ENCODE data around the gene FOXK1.
"Not testable (repeated sequence)": the region's sequence is repeated elsewhere in the genome, so short reads cannot be mapped to it uniquely, and the experiment has no call there.

FOXK1 gene

DNA sequence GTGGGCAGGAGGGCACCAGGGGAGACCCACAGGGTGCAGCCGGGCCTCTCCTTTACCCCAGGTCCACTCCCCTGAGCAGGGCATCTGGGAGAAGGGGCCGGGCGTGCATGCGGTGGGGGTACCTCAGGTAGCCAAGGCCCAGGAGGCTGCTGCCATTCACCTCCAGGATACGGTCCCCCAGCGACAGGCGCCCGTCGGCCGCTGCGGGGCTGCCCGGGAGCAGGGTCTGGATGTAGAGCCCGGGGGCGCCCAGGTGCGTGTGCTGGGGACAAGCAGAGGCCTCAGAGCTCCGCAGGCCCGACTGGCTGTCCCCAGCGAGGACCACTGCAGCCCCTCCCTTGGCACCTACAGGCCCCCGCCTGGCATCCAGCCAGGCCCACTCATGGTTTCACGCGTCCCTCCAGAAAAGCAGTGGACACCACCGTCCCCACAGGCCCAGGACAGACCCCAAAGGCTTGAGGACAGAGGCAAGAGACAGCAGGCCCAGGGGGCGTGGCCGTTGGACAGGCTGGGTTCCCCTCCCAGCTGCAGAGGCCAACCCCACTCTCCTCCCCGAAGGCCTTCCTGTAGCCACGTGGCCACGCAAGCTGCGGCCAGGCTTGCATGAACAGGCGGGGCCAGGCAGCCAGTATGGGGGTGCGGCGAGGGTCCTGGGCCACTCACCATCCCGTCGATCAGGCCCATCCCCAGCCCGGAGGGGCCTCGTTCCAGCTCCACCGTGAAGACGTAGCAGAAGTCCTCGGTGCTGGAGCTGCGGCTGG lies 117.6 kb downstream of the FOXK1 start:
- no peak overlapping the region for H3K4me3 ChIP-seq (replicated peaks; ENCODE audit: insufficient read depth, low read length)
- TF ChIP-seq SPI1 (IDR thresholded peaks at IDR 0.05; ENCODE audit: borderline replicate concordance, low read depth) (no peak), POLR2AphosphoS5 (IDR thresholded peaks at IDR 0.05; ENCODE audit: low read depth) (no peak)
- H3K27ac ChIP-seq (replicated peaks): no peak overlapping the region
- DNase-seq (ENCODE audit: low read depth in 1 of 2, low spot score in 1 of 2): no peak
- H3K27me3 ChIP-seq (ENCODE audit: insufficient read depth, poor library complexity, severe bottlenecking): no peaks in the 10 kb centered on the region

DNA sequence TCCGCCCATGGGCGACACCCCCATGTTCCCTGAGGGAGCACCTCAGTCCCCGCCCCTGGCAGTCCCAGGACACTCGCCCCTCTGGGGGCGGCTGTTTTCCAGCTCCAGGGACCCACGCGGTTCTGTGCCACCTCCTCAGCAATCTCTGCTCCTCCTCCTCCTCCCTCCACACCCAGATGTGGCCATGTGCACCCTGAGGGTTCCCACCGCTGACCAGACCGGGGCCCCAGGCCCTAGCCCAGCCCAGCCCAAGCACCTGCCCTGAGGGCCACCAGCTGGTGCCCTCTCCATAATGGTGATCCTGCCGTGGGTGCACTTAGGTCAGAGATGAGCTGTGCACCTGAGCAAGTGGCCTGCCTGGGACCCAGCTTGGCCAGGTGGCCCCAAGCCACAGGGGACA lies 118.4 kb downstream of the FOXK1 start:
- H3K4me3 ChIP-seq (replicated peaks; ENCODE audit: insufficient read depth, low read length): no peak overlapping the region
- TF ChIP-seq, protein P1, sequence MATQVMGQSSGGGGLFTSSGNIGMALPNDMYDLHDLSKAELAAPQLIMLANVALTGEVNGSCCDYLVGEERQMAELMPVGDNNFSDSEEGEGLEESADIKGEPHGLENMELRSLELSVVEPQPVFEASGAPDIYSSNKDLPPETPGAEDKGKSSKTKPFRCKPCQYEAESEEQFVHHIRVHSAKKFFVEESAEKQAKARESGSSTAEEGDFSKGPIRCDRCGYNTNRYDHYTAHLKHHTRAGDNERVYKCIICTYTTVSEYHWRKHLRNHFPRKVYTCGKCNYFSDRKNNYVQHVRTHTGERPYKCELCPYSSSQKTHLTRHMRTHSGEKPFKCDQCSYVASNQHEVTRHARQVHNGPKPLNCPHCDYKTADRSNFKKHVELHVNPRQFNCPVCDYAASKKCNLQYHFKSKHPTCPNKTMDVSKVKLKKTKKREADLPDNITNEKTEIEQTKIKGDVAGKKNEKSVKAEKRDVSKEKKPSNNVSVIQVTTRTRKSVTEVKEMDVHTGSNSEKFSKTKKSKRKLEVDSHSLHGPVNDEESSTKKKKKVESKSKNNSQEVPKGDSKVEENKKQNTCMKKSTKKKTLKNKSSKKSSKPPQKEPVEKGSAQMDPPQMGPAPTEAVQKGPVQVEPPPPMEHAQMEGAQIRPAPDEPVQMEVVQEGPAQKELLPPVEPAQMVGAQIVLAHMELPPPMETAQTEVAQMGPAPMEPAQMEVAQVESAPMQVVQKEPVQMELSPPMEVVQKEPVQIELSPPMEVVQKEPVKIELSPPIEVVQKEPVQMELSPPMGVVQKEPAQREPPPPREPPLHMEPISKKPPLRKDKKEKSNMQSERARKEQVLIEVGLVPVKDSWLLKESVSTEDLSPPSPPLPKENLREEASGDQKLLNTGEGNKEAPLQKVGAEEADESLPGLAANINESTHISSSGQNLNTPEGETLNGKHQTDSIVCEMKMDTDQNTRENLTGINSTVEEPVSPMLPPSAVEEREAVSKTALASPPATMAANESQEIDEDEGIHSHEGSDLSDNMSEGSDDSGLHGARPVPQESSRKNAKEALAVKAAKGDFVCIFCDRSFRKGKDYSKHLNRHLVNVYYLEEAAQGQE (IDR thresholded peaks at IDR 0.05; ENCODE audit: insufficient replicate concordance, low read depth): no peak
- TF ChIP-seq GABPA (IDR thresholded peaks at IDR 0.05; ENCODE audit: low read depth): no peak
- H3K27ac ChIP-seq (replicated peaks): no peak overlapping the region
- no peak for DNase-seq (ENCODE audit: low read depth in 1 of 2, low spot score in 1 of 2)
- H3K27me3 ChIP-seq (ENCODE audit: insufficient read depth, poor library complexity, severe bottlenecking): no peaks in the 10 kb centered on the region

DNA sequence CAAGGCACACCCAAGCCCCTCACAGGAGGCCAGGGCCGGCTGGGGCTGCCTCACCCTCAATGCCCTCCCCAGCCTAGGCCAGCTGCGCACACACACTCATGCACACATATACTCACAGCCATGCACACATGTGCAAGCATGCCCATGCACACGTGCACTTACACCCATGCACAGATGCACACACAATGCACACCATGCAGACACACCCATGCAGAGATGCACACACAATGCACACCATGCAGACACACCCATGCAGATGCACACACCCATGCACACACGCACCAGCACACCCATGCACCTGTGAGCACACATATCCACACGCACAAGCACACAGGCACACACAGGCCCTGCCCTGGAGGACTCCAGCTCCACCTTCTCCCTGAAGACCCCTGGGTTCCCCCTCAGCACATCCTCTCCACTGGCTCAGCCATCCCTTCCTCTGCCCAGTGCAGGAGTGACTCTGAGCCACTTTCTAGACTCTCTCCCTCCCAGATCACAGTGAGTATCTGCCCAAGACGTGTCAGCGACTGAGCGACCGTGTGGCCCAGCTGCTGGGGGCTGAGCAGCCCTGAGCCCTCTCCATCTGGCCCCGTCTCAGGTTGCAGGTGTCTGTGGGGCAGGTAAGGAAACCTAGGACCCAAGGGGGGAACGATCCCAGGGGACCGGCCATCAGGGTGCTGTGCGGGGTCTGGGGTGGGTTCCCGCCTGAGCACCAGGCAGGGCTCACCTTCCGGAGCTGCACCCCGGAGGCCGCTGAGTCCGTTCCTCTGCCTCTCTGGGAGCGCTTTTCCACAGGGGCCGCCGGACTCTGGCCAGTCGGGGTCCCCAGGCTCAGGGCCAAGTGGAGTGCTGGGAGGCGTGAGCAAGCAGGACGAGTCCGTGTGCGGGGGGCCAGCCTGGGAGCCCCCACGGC lies 119.1 kb downstream of the FOXK1 start:
- Histone ChIP-seq H3K4me3 (replicated peaks; ENCODE audit: insufficient read depth, low read length) (no peak overlapping the region), H3K27ac (replicated peaks) (no peak overlapping the region), H3K27me3 (ENCODE audit: insufficient read depth, poor library complexity, severe bottlenecking) (peaks cover 3% of the 10 kb centered on the region)
- DNase-seq (ENCODE audit: low read depth in 1 of 2, low spot score in 1 of 2): no peak
- TF ChIP-seq POLR2AphosphoS5 (IDR thresholded peaks at IDR 0.05; ENCODE audit: low read depth): no peak
- no peak for TF ChIP-seq SPI1 (IDR thresholded peaks at IDR 0.05; ENCODE audit: borderline replicate concordance, low read depth)
- TF ChIP-seq GABPA (IDR thresholded peaks at IDR 0.05; ENCODE audit: low read depth): no peak
- TF ChIP-seq, protein P1 (IDR thresholded peaks at IDR 0.05; ENCODE audit: insufficient replicate concordance, low read depth): no peak
- TF ChIP-seq, protein P2, sequence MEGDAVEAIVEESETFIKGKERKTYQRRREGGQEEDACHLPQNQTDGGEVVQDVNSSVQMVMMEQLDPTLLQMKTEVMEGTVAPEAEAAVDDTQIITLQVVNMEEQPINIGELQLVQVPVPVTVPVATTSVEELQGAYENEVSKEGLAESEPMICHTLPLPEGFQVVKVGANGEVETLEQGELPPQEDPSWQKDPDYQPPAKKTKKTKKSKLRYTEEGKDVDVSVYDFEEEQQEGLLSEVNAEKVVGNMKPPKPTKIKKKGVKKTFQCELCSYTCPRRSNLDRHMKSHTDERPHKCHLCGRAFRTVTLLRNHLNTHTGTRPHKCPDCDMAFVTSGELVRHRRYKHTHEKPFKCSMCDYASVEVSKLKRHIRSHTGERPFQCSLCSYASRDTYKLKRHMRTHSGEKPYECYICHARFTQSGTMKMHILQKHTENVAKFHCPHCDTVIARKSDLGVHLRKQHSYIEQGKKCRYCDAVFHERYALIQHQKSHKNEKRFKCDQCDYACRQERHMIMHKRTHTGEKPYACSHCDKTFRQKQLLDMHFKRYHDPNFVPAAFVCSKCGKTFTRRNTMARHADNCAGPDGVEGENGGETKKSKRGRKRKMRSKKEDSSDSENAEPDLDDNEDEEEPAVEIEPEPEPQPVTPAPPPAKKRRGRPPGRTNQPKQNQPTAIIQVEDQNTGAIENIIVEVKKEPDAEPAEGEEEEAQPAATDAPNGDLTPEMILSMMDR (IDR thresholded peaks at IDR 0.05; ENCODE audit: insufficient read depth, low read length): no peak

DNA sequence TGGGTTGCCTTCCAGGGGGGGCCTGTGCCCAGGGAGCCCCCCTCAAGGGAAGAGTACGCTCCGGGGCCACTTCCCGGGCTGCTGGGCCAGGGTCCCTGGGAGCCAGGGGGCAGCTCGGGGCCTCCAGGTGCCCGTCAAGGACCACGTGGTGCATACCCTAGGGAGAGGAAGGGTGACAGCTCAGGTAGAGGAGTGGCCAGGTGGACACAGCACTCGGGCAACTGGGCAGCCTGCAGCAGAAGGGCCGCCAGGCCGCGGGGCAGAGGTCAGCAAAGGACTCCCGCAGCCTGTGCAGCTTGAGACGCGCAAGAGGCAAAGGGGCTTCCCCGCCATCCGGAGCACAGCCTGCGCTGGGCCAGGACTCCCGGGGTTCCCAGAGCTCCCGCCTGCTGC lies 119.7 kb downstream of the FOXK1 start:
- H3K4me3 ChIP-seq (replicated peaks; ENCODE audit: insufficient read depth, low read length): no peak overlapping the region
- DNase-seq (ENCODE audit: low read depth in 1 of 2, low spot score in 1 of 2): no peak
- TF ChIP-seq, protein P1 (IDR thresholded peaks at IDR 0.05; ENCODE audit: insufficient replicate concordance, low read depth): no peak
- TF ChIP-seq POLR2AphosphoS5 (IDR thresholded peaks at IDR 0.05; ENCODE audit: low read depth) (no peak), GABPA (IDR thresholded peaks at IDR 0.05; ENCODE audit: low read depth) (no peak), SPI1 (IDR thresholded peaks at IDR 0.05; ENCODE audit: borderline replicate concordance, low read depth) (no peak)
- TF ChIP-seq, protein P2 (IDR thresholded peaks at IDR 0.05; ENCODE audit: insufficient read depth, low read length): no peak
- H3K27me3 ChIP-seq (ENCODE audit: insufficient read depth, poor library complexity, severe bottlenecking): peaks cover 3% of the 10 kb centered on the region
- no peak overlapping the region for H3K27ac ChIP-seq (replicated peaks)

DNA sequence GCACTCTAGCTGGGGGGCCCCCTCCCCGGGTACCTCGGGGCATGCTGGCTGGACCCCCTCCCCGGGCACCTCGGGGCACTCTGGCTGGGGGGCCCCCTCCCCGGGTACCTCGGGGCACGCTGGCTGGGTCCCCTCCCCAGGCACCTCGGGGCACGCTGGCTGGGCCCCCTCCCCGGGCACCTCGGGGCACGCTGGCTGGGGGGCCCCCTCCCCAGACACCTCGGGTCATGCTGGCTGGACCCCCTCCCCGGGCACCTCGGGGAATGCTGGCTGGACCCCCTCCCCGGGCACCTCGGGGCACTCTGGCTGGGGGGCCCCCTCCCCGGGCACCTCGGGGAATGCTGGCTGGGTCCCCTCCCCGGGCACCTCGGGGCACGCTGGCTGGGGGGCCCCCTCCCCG lies 120.5 kb downstream of the FOXK1 start:
- DNase-seq (ENCODE audit: low read depth in 1 of 2, low spot score in 1 of 2); H3K27ac ChIP-seq (replicated peaks); H3K4me3 ChIP-seq (replicated peaks; ENCODE audit: insufficient read depth, low read length); H3K27me3 ChIP-seq (ENCODE audit: insufficient read depth, poor library complexity, severe bottlenecking): not testable (repeated sequence)
